ENCODE measurements around the gene FCHSD2. TPM values are rescaled to one million over a fixed set of nuclear protein-coding genes. Genes with fewer than 3 reads are reported as not detected.
"Not testable (repeated sequence)": the region's sequence is repeated elsewhere in the genome, so short reads cannot be mapped to it uniquely, and the experiment has no call there.

FCHSD2 gene
- total RNA-seq, 1 donor from 2014 or later, result 10.0 TPM

GRCh38 chr11:73028611-73029010, 113.5 kb downstream of the FCHSD2 start:
- Histone ChIP-seq H3K4me3 (ENCODE audit: low read depth, low read length) (no peak overlapping the region), H3K36me3 (ENCODE audit: control insufficient read depth, insufficient read depth, low read length) (no peaks in the 10 kb centered on the region), H3K27me3 (ENCODE audit: control insufficient read depth, insufficient read depth, low read length) (no peaks in the 10 kb centered on the region)
- no peak for TF ChIP-seq CTCF (IDR thresholded peaks at IDR 0.05; ENCODE audit: insufficient read depth, low read length, severe bottlenecking)
- DNase-seq (ENCODE audit: low read depth) (no peak), FAIRE-seq (no peak)

- DNase-seq (ENCODE audit: low read depth); H3K36me3 ChIP-seq (ENCODE audit: control insufficient read depth, insufficient read depth, low read length); H3K27me3 ChIP-seq (ENCODE audit: control insufficient read depth, insufficient read depth, low read length); H3K4me3 ChIP-seq (ENCODE audit: low read depth, low read length); FAIRE-seq: not testable (repeated sequence)
Observed at GRCh38 chr11:73027840-73028239, 114.3 kb downstream of the FCHSD2 start.

GRCh38 chr11:73024639-73025038, 117.5 kb downstream of the FCHSD2 start:
- no peak for FAIRE-seq
- TF ChIP-seq CTCF (IDR thresholded peaks at IDR 0.05; ENCODE audit: insufficient read depth, low read length, severe bottlenecking), result no peak
- Histone ChIP-seq H3K27me3 (ENCODE audit: control insufficient read depth, insufficient read depth, low read length) (no peaks in the 10 kb centered on the region), H3K36me3 (ENCODE audit: control insufficient read depth, insufficient read depth, low read length) (no peaks in the 10 kb centered on the region), H3K4me3 (ENCODE audit: low read depth, low read length) (no peak overlapping the region)
- no peak for DNase-seq (ENCODE audit: low read depth)

- no peak for TF ChIP-seq CTCF (IDR thresholded peaks at IDR 0.05; ENCODE audit: insufficient read depth, low read length, severe bottlenecking)
- FAIRE-seq (no peak), DNase-seq (ENCODE audit: low read depth) (no peak)
- H3K4me3 ChIP-seq (ENCODE audit: low read depth, low read length), result no peak overlapping the region
- no peaks in the 10 kb centered on the region for H3K27me3 ChIP-seq (ENCODE audit: control insufficient read depth, insufficient read depth, low read length)
- no peaks in the 10 kb centered on the region for H3K36me3 ChIP-seq (ENCODE audit: control insufficient read depth, insufficient read depth, low read length)
Observed at GRCh38 chr11:73019996-73020395, 122.1 kb downstream of the FCHSD2 start.

GRCh38 chr11:73019449-73019848, 122.7 kb downstream of the FCHSD2 start:
- Histone ChIP-seq H3K36me3 (ENCODE audit: control insufficient read depth, insufficient read depth, low read length) (no peaks in the 10 kb centered on the region), H3K4me3 (ENCODE audit: low read depth, low read length) (no peak overlapping the region), H3K27me3 (ENCODE audit: control insufficient read depth, insufficient read depth, low read length) (no peaks in the 10 kb centered on the region)
- no peak for TF ChIP-seq CTCF (IDR thresholded peaks at IDR 0.05; ENCODE audit: insufficient read depth, low read length, severe bottlenecking)
- FAIRE-seq, result no peak
- no peak for DNase-seq (ENCODE audit: low read depth)

- no peak for DNase-seq (ENCODE audit: low read depth)
- FAIRE-seq, result no peak
- no peak overlapping the region for H3K4me3 ChIP-seq (ENCODE audit: low read depth, low read length)
- no peaks in the 10 kb centered on the region for H3K27me3 ChIP-seq (ENCODE audit: control insufficient read depth, insufficient read depth, low read length)
- TF ChIP-seq CTCF (IDR thresholded peaks at IDR 0.05; ENCODE audit: insufficient read depth, low read length, severe bottlenecking), result no peak
- H3K36me3 ChIP-seq (ENCODE audit: control insufficient read depth, insufficient read depth, low read length), result no peaks in the 10 kb centered on the region
Observed at GRCh38 chr11:73018856-73019255, 123.3 kb downstream of the FCHSD2 start.

Data from bronchial epithelial cell (primary cell).